Stimulated activated CD4-positive, alpha-beta T cell treated with anti-CD3 and anti-CD28 coated beads, Interleukin-2, amount 100 ng/mL, for 48 hours (primary cell): ENCODE data around the gene CFAP46.
"Not testable (repeated sequence)": the region's sequence is repeated elsewhere in the genome, so short reads cannot be mapped to it uniquely, and the experiment has no call there.

ENCODE experiments used
- DNase-seq, 2 donors: peaks; one replicate each; pipeline ENCODE4 v3.0.0-alpha.2; 2020

CFAP46 gene

DNA sequence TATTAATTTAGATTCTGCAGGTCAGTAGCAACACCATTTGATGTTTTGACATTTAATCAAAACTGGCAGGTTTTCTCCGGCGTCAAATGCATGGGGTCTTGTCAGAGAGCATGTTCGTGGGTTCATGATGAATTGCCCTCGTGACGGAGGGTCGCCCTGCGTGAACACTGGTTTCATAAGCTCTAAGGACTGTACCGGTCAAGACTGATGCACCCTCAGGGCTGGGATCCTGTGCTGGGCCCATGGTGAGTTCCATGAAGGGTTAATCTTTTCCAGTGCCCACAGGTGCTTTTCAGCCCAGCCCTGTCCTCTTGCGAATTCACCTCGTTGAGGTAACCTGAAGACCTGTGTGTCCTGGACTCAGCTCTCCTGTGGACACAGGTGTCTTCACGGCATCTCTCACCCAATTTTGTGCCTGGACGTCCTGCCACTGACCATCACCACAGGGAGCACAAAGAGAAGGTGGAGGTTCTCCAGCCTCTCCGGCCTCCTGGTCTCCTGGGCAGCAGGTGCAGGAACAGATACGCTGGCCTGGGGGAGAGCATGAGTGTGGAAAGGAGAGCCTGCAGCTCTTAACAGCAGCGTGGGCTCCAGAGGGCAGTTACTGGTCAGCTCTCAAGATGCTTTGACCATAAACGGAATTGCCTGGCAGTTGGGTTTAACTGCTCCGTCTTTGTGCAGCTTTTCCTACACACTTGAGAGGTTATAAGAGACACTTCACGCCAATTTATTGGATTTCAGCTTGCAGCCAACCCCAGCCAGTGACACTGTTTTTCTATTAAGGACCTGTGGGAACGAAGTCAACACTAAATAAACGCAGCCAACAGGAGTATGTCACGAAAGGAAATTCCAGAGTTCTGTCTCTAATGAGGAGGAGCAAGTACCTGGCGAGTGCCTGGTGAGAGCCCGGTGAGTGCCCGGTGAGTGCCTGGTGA, 37.4 kb upstream of the CFAP46 start:
- DNase-seq: no peak

DNA sequence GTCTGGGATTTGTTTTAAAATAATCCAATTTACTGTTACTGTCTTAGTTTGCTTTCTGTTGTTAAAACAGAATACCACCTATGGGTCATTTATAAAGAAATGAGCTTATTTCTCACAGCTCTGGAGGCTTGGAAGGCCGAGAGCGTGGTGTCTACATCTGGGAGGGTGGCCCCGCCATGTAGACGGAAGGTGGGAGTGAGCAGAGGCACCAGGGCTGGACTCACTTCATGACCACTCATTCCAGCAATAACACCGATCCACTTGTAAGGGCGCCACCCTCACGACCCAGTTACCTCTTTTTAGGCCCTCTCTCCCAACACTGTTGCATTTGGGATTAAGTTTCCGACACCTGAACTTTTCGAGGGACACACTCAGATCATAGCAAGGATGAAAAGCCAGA, 36.2 kb upstream of the CFAP46 start:
- no peak for DNase-seq

GRCh38 chr10:132977807-132978206, 35.4 kb upstream of the CFAP46 start:
- no peak for DNase-seq

GRCh38 chr10:132977076-132977475, 34.7 kb upstream of the CFAP46 start:
- no peak for DNase-seq

DNA sequence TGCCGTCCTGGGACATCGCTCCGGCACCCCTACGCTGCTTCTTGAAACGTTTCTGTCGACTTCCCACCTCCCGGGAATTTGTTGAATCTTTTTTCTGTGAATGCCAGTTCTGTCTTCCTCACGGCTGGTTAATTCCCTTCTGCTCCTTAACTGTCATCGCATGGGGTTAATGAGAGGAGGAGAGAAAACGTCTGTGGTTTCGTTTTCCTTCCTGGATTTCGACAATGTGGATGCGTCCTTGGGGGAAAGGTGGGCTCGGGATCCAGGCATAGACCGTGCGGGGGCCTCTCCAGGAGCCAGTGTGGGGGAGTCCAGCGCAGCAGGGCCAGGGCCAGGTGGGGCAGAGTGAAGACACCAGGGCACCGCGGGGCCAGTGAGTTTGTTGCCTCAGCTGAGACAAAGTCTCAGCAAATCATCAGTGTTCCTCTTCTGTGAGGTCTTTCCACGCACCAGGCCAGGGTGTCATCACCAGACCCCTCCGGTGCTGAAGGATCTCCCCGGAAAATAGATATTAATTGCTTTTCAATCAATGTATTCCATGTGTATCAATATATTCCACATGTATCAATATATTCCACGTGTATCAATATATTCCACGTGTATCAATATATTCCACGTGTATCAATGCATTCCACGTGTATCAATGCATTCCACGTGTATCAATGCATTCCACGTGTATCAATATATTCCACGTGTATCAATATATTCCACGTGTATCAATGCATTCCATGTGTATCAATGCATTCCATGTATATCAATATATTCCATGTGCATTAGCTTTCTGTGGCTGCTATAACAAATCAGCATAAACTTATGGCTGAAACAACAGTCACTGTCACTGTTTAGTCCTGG, 33.7 kb upstream of the CFAP46 start:
- DNase-seq: no peak

DNA sequence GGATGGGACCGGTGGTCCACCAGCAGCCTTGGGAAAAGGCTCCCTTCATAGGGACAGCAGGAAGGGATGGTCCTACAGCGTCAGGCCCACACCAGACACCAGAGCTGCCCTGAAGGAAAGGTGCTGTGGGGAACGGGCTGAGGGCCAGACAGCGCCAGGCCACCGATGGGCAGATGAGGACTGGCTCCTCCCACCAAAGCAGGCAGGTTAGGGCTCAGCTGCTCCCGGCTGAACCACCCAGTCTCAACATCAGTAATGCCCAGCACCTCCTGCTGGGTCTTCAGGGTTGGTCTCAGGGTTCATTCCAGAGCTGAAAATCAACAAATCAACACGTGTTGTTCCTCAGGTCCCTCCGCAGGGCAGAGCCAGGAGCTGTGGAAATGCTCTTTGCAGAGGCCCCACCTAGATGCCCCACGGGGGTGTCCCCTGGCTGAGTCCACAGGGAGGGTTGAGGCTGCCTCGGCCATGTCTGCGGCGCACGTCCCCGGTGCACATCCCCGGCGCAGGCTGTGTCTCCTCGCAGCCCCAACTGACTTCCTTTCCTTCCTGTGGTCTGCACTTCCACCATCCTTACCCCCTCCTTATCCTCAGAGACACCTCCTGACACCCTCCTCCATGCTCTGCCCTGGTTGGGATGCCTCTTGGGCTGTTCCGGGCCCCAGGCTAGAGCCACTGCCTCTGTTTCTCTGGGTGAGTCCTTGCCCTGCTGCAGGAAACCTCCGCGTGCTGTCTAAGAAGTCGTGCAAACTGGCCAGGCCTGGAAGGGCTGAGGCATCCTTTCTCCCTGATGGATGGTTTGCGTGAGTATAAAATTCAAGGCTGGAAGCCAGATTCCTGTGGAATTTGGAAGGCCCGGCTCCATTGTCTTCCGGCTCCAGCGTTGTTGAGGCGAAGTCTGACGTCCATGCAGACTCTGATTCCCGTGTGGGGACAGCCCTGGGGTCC, 32.8 kb upstream of the CFAP46 start:
- DNase-seq: no peak

GRCh38 chr10:132974249-132974796, 32.0 kb upstream of the CFAP46 start:
- no peak for DNase-seq

- DNase-seq: no peak
These were observed 31.5 kb upstream of the CFAP46 start for GRCh38 chr10:132973903-132974241.

- no peak for DNase-seq
These were observed 30.9 kb upstream of the CFAP46 start for GRCh38 chr10:132972986-132973902.

- DNase-seq: no peak
These were observed 30.0 kb upstream of the CFAP46 start for GRCh38 chr10:132972149-132972985.

- no peak for DNase-seq
These were observed 29.2 kb upstream of the CFAP46 start for GRCh38 chr10:132971448-132972148.

DNA sequence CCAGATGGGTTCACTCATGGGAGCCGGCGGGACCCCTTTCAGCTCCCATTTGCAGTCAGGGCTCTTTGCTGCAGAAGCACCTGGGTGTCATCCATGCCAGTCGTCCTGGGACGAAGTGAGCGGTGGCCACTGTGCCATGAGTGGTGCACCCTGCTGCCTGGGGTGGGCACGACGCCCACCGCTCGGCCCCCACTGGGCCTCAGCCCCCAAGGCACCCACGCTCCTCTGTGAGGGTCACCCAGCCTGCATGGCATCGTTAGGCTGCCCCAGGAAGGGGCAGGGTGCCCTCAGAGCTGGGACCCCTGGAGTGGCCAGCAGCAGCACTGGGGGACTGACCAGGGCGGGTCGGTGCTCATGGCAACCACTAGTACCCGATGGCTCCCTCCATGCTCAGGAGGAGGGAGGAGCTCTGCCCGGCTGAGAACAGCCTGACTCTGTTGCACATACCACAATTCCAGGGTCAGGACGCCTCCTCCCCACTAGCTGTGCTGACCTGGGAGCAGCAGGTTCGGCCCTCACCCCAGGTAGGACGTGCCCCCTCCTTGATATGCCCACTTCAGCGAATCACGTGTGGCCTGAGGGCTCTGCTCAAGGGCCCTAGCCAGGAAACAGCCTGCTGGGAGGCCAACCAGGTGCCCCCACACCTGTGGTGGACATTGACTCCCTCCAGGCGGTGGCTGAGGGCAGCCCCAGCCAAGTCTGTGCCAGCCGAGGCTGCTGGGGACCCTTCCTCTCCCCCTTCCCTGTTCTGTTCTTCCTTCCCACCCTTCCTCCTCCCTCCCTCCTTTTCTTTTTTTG, 28.5 kb upstream of the CFAP46 start:
- DNase-seq: no peak

DNA sequence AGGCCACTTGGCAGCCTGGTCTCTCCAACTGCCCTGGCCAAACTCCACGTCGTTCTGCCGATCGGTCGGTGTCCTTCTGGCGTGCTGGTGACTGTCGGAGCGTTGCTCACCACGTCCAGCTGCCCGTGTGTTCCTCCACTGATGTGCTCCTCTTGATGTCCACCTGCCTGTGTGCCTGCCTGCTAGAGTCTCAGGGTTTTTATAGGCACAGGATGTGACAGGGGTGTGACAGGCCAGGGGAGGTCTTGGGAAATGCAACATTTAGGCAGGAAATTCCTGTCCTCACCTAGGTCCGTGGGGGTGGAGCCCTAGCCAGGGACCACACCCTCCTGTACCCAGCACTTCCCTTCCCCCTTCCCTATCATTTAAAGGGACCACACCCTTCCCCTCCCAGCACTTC, 25.2 kb upstream of the CFAP46 start:
- DNase-seq: no peak

DNA sequence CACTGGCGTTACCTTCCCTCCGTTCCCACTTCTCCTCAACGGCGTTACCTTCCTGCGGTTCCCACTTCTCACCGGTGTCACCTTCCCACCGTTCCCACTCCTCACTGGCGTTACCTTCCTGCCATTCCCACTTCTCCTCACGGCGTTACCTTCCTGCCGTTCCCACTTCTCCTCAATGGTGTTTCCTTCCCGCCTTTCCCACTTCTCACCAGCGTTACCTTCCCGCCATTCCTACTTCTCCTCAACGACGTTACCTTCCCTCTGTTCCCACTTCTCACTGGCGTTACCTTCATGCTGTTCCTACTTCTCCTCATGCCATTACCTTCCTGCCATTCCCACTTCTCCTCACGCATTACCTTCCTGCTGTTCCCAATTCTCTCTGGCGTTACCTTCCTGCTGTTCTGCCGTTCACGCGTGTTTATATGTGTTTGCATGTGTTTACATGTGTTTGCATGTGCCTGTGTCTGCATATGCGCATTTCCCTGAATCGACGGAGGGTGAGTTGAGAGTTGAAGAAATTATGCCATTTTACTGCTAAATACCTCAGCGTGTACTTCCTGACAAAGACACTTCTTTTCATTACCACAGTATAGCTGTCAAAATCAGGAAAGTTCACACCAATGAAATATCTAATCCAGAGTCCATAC, 23.2 kb upstream of the CFAP46 start:
- DNase-seq: no peak

GRCh38 chr10:132964707-132965410, 22.5 kb upstream of the CFAP46 start:
- DNase-seq: not testable (repeated sequence)

DNA sequence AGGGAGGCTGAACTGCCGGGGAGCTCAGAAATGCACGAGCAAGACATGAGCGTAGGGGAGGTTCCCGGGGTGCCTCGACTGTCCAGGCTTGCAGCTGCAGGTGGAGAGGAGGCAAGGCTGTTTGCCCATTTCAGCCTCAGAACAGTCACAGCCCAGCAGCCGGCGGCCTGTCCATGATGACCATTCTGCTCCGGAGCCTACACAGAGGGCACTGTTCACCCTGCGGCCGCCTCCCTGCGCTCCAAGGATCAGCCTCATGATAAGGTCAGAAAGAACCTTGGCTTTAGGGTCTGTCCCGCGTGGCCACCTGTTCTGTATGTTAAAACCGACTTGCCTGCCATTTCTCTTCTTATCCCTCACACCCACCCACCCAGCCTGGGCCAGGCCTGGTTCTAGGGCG, 21.9 kb upstream of the CFAP46 start:
- DNase-seq: no peak

- DNase-seq: no peak
These were observed 21.1 kb upstream of the CFAP46 start for GRCh38 chr10:132963430-132963960.
